Activated CD8-positive, alpha-beta memory T cell treated with anti-CD3 and anti-CD28 coated beads, Interleukin-2, amount 50 U/mL, for 48 hours (primary cell): Measurements from ENCODE around the gene CST3.
"Not testable (repeated sequence)": the region's sequence is repeated elsewhere in the genome, so short reads cannot be mapped to it uniquely, and the experiment has no call there.

Source experiments
- DNase-seq: peaks from one replicate; pipeline ENCODE4 v3.0.0-alpha.2; 2020

Gene CST3

GRCh38 chr20:23640671-23641667 lies 3.2 kb upstream of the CST3 start:
- DNase-seq, result no peak

GRCh38 chr20:23640018-23640601 lies 2.4 kb upstream of the CST3 start:
- no peak for DNase-seq

DNA sequence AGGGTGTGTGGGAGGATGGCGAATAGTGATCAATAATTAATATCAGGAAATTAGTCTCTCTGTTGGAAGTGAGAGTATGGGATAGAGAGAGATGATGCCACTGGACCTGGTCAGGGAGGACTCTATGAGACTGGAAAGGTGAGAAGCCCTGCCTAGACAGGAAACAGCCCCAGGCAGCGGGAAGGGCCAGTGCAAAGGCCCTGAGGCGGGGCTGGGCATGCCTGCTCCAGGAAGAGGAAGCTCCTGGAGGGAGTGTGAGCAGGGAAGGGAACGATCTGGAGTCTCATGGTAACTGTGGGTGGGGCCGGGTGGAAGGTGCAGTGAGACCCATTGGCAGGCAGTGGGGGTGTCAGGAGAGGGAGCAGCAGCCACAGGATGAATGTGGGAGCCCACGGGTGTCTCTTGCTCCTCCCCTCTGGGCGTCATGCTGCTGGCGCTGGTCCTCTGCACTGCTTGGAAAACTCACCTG lies 1.8 kb upstream of the CST3 start:
- no peak for DNase-seq

DNA sequence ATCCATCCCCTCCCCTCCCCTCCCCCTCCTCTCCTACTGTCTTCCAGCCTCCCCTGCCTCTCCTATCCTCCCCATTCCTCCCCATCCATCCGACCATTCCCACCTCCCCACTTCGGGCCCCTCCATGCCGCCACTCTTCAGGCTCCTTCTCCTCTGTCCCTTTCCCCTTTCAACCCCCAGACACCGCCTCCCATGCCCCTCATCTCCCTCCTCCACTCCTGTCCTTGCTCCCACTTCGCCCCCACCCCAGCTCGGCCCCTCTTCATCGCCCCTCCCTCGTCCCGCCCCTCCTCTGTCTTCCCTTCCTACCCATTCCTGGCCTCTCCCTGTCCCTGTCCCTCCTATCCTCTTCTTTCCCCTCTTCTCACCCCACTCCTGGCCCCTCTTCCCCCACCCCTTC lies 554 bp upstream of the CST3 start:
- DNase-seq, result no peak

DNA sequence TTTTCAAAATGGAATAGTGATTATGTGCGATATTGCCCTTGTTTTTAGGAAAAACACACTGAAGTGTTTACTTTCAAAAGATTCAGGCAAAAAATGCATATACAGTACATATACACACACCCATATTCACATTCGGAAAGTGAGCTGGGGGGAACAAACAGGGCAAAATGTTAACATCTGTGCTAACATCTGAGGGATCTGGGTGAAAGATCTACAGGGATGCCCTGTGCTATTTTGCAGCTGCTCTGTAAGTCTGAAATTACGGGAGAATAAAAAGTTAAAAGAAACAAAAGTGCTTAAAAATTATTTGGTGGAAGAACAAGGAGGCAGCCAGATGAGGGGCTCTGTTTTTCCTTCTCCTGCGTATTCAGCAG lies 860 bp downstream of the CST3 start:
- DNase-seq, result no peak

- DNase-seq, result no peak
Observed at GRCh38 chr20:23636182-23636907, 1.4 kb downstream of the CST3 start.

DNA sequence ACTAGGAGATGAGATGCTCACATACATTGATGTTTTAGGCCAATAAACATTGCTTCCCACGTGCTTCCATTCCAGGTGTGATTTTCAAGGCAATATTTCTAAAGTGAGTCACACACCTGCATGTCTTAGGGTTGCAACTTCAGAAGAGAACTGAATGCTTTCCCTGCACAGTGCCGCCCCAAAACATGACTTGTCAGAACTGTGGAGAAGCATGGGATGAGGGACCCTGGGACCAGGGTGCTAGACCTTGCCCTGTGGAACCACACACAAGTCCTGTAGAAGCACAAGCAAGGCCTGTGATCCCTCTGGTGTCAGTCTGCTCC lies 2.0 kb downstream of the CST3 start:
- not testable (repeated sequence) for DNase-seq

- DNase-seq, result no peak
Observed at GRCh38 chr20:23634985-23635767, 2.6 kb downstream of the CST3 start.

- DNase-seq, result no peak
Observed at GRCh38 chr20:23634044-23634801, 3.5 kb downstream of the CST3 start.

DNA sequence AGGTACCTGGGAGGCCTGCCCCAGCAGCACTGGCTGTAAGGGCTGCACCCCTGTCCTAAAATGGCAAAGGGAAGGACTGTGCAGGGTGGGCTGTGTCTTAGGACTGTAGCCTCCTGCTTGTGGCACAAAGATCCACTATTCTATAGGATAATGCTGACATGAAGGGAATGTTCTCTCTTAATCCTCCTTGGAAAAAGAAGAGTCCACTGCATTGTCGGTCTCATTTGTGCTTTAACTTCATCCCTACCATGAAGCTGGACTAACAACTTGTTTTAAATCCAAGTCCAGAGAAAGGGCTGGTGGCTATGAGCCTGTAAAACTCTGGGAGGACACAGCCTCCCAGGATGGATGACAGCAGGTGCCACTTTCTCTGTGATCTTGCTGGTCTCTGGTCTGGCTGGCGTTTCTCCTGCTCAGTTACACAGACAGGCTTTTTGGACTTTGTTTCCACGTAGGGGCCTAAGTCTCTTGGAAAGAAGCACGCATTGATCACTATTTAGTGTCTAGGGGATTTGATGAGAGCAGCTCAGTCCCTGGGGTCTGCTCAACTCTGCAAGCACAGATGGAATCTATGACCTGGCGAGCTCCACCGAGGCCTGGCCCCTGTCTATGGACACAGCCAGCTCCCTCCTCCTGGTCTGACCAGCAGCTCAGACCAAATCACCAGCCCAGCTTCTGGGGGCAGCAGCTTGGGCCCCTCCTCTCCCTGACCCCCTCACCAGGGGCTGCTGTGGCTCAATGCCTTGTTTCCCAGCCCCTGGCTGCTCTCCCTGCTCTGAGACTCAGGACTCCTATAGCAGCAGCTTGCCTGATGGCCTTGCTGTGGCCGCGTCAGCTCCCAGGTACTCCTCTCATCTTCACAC lies 4.8 kb downstream of the CST3 start:
- DNase-seq, result no peak

- no peak for DNase-seq
Observed at GRCh38 chr20:23631981-23632710, 5.6 kb downstream of the CST3 start.

GRCh38 chr20:23631226-23631822 lies 6.4 kb downstream of the CST3 start:
- no peak for DNase-seq

- no peak for DNase-seq
Observed at GRCh38 chr20:23630392-23630849, 7.3 kb downstream of the CST3 start.

DNA sequence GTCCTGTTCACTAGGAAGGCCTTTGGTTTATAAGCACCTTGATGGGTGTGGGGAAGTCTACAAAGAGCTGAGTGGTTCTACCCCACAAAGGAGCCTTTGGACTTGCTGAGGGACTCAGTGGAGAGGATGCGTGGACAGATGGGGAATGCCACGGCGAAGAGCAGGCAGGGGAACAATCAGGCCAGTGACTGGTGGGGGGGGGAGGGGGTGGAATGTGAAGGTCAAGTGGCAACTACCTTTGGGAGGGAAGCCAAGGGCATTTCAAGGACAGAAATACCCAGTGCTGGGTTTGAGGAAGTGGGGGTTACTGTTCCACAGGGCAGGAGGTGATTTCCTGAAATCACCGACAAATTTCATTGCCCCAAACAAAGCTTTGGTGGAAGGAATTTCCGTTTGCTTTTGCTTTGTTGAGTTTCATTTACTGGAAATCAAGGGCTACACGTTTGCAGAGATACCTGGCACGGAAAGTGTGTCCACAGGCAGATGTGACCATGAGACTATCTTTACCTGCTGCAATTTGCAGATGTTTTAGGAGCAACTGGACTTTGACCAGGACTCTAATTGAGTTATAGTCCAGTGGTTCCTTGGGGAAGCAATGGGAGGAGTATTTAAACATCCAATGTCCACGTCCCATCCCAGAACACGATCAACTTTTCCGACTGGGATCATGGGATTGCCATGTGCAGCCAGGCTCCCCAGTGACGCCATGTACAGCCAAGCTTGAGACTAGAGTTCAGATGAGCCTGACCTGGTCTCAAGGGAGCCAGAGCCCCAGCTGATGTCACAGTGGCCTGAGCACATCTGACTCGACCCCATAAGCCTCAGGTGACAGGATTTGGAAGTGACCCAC lies 8.0 kb downstream of the CST3 start:
- DNase-seq, result no peak

DNA sequence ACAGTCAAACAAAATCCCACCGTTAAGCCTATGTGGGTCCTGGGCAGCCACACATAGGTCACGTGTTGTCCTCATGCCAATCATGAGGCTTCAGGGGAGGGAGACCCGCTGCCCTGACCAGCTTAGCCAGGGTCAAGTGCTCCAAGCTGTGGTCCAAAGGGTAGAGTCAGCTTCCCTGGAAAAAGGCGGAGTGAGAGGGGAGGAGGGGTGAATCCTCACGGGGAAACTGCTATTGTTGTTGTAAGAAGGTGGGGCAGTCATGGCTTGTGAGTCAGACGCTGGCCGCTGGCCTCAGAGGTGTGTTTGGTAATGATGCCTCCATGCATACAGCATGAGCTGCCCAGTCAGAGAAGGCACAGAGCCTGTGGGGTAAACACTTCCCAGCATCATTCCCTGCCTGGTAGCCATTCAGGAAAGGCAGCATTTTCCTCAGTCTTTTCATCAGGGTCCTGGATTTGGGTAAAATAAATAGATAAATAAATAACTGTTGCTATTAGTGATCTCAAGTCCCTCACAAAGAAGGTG lies 8.7 kb downstream of the CST3 start:
- DNase-seq, result no peak

DNA sequence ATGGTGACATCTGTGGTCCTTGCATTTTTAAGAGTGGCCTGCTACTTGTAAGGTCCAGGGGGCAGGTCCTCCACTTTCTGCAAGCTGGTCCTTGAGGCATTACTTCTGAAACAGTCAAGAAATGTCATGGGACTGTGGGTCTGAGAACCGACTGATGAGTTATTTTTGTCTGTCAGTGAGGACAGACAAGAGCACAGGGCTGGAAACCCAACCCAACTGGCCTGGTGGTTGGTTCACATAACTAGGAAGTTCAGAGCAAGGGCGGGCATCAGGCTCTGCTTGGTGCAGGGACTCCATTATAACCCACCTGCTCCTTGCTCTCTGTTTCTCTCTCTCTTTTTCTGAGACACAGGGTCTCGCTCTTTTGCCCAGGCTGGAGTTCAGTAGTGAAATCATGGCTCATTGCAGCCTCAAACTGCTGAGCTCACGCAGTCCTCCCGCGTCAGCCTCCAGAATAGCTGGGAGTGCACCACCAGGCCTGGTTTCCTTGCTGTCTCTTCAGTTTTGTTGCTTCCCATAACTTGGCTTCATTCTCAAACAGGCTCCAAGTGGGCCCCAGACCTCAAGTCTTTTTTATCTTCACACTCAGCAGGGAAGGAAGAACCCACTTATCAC lies 9.2 kb downstream of the CST3 start:
- no peak for DNase-seq

DNA sequence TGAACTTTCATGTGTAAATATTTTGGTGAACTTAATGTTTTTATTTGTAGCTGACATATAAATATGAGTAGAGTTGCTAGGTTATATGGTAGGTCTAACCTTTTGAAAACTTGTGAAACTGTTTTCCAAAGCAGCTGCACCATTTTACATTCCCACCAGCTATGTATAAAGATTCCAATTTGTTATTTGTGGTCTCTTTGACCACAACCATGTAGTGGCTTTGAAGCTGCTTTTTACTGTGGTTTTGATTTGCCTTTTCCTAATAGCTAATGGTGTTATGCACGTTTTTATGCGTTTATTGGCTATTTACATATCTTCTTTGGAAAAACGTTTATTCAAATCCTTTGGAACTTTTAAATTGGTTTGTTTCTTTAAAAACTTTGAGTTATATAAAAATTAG lies 10.3 kb downstream of the CST3 start:
- DNase-seq, result no peak

DNA sequence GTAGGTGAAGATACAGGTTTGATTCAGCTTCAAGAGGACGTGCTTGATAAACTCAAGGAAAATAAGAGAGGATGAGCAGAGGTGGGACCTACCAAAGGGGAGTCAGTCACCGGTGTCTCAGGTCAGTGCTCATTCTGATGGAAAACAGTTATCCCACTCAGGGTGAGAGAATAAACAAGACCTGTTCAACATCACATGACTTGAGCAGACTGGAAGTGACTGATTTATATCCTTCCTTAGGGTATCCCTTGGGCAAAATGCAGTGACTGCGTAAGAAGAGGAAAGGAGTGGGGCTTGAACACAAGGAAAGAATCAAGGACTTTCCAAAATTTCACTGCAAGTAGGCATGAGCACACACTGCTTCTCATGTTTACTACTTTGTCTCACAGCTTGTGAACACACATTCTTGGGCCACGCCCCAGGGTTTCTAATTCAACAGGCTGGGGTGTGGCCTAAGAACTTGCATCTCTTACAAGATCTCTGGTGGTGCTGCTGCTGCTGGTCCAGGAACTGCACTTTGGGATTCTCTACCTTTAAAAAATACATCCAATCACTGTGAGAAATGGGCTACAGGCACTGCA lies 11.6 kb downstream of the CST3 start:
- DNase-seq, result no peak
